ENCODE data around the gene SFI1. TPM values are rescaled to one million over a fixed set of nuclear protein-coding genes. Genes with fewer than 3 reads are reported as not detected.
"Not testable (repeated sequence)": the region's sequence is repeated elsewhere in the genome, so short reads cannot be mapped to it uniquely, and the experiment has no call there.

The SFI1 gene
- total and polyA plus RNA-seq, 11 donors, result 2.2 to 18.3 (median 6.4) TPM

- TF ChIP-seq, protein P1, sequence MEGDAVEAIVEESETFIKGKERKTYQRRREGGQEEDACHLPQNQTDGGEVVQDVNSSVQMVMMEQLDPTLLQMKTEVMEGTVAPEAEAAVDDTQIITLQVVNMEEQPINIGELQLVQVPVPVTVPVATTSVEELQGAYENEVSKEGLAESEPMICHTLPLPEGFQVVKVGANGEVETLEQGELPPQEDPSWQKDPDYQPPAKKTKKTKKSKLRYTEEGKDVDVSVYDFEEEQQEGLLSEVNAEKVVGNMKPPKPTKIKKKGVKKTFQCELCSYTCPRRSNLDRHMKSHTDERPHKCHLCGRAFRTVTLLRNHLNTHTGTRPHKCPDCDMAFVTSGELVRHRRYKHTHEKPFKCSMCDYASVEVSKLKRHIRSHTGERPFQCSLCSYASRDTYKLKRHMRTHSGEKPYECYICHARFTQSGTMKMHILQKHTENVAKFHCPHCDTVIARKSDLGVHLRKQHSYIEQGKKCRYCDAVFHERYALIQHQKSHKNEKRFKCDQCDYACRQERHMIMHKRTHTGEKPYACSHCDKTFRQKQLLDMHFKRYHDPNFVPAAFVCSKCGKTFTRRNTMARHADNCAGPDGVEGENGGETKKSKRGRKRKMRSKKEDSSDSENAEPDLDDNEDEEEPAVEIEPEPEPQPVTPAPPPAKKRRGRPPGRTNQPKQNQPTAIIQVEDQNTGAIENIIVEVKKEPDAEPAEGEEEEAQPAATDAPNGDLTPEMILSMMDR (IDR thresholded peaks at IDR 0.05), result no peak
- no peak for TF ChIP-seq POLR2A (IDR thresholded peaks at IDR 0.05)
- Histone ChIP-seq H3K27me3 (no peaks in the 10 kb centered on the region), H3K27ac (no peak overlapping the region), H3K4me1 (no peaks in the 10 kb centered on the region), H3K36me3 (peaks cover 0 to under 1% (median 0%) of the 10 kb centered on the region in 9 donors), H3K9me3 (peaks cover 0 to 11% (median 2%) of the 10 kb centered on the region in 12 donors), H3K4me3 (no peak overlapping the region)
- 92 to 95% (median 95%) methylated on average over 14 of the region's 14 CpGs for WGBS, 4 donors
- no peak for DNase-seq
- ATAC-seq, result no peak
- intact Hi-C loops (cut with DNase I), result no loop called here
Measured at GRCh38 chr22:31503211-31503964, 7.1 kb downstream of the SFI1 start.

- no peak for ATAC-seq
- WGBS, 4 donors, result 87 to 92% (median 90%) methylated on average over 4 of the region's 4 CpGs
- TF ChIP-seq, protein P1 (IDR thresholded peaks at IDR 0.05), result no peak
- no peak for TF ChIP-seq POLR2A (IDR thresholded peaks at IDR 0.05)
Measured at GRCh38 chr22:31504282-31504681, 7.9 kb downstream of the SFI1 start.

GRCh38 chr22:31507517-31507916 is 11.2 kb downstream of the SFI1 start:
- intact Hi-C loops (cut with DNase I); H3K4me1 ChIP-seq; H3K27ac ChIP-seq; DNase-seq; ATAC-seq; H3K4me3 ChIP-seq; H3K27me3 ChIP-seq: not testable (repeated sequence)
- peaks cover 0 to 11% (median 2%) of the 10 kb centered on the region in 12 donors for H3K9me3 ChIP-seq
- peaks cover 0 to 20% (median 0%) of the 10 kb centered on the region in 9 donors for H3K36me3 ChIP-seq

More at GRCh38 chr22:31504282-31504681, 7.9 kb downstream of the SFI1 start:
- intact Hi-C loops (cut with DNase I), result no loop called here
- Histone ChIP-seq H3K9me3 (peaks cover 0 to 11% (median 2%) of the 10 kb centered on the region in 12 donors), H3K4me3 (no peak overlapping the region), H3K27me3 (no peaks in the 10 kb centered on the region), H3K4me1 (no peaks in the 10 kb centered on the region), H3K27ac (no peak overlapping the region), H3K36me3 (peaks cover 0 to 10% (median 0%) of the 10 kb centered on the region in 9 donors)
- no peak for DNase-seq

- no peak for DNase-seq
- intact Hi-C loops (cut with DNase I), result no loop called here
- Histone ChIP-seq H3K4me3 (no peak overlapping the region), H3K27me3 (no peaks in the 10 kb centered on the region), H3K9me3 (peaks cover 0 to 11% (median 2%) of the 10 kb centered on the region in 12 donors), H3K4me1 (no peaks in the 10 kb centered on the region), H3K27ac (no peak overlapping the region), H3K36me3 (peaks cover 0 to 26% (median 0%) of the 10 kb centered on the region in 9 donors)
- WGBS, 4 donors, result 94 to 98% (median 96%) methylated on average over 4 of the region's 4 CpGs
- no peak for ATAC-seq
- TF ChIP-seq POLR2A (IDR thresholded peaks at IDR 0.05), result no peak
- TF ChIP-seq, protein P1 (IDR thresholded peaks at IDR 0.05), result no peak
Measured at GRCh38 chr22:31508536-31508935, 12.2 kb downstream of the SFI1 start.

Data from heart left ventricle (tissue), 16 donors.